Epithelial cell of proximal tubule (primary cell): ENCODE measurements around the gene PRLR. TPM values are rescaled to one million over a fixed set of nuclear protein-coding genes. Genes with fewer than 3 reads are reported as not detected.
"Not testable (repeated sequence)": the region's sequence is repeated elsewhere in the genome, so short reads cannot be mapped to it uniquely, and the experiment has no call there.

Experiments used
- DNase-seq: peaks from one replicate; pipeline ENCODE4 v3.0.0-alpha.2; 2011; ENCODE audit warnings: low read depth
- H3K4me3 ChIP-seq: 2 replicates; pipeline ENCODE4 v1.5.1; 2011; ENCODE audit warnings: low read depth, mild to moderate bottlenecking, low read length
- CTCF ChIP-seq: conservative IDR thresholded peaks from 2 replicates; pipeline ENCODE4 v1.5.1; 2012; ENCODE audit warnings: low read depth, mild to moderate bottlenecking, low read length
- total RNA-seq: library from RNA; depleted of rRNA; stranded (reverse); fragments of >200 nt; gene quantifications from 2 replicates; pipeline ENCODE4 v1.2.3, GENCODE V29; 2015

The PRLR gene
- total RNA-seq, 1 donor from 2014 or later = 0.35 TPM

- no peak overlapping the region for H3K4me3 ChIP-seq
- no peak for DNase-seq
- no peak for TF ChIP-seq CTCF
These were observed 126.5 kb downstream of the PRLR start for GRCh38 chr5:35103637-35104299.

- DNase-seq, H3K4me3 ChIP-seq: not testable (repeated sequence)
These were observed 128.6 kb downstream of the PRLR start for GRCh38 chr5:35101720-35102119.

GRCh38 chr5:35101016-35101415 is 129.3 kb downstream of the PRLR start:
- TF ChIP-seq CTCF = no peak
- no peak overlapping the region for H3K4me3 ChIP-seq
- no peak for DNase-seq

GRCh38 chr5:35098214-35098613 is 132.1 kb downstream of the PRLR start:
- DNase-seq = no peak
- no peak for TF ChIP-seq CTCF
- no peak overlapping the region for H3K4me3 ChIP-seq

GRCh38 chr5:35096932-35097331 is 133.4 kb downstream of the PRLR start:
- TF ChIP-seq CTCF = no peak
- H3K4me3 ChIP-seq = no peak overlapping the region
- no peak for DNase-seq

GRCh38 chr5:35096216-35096615 is 134.1 kb downstream of the PRLR start:
- DNase-seq = no peak
- no peak for TF ChIP-seq CTCF
- H3K4me3 ChIP-seq = no peak overlapping the region

- TF ChIP-seq CTCF = no peak
- DNase-seq = no peak
- H3K4me3 ChIP-seq = no peak overlapping the region
These were observed 134.9 kb downstream of the PRLR start for GRCh38 chr5:35095366-35095765.
